ENCODE results near the gene DSG4.

The DSG4 gene

GRCh38 chr18:31410716-31411483 is 34.3 kb downstream of the DSG4 start:
- no peak for DNase-seq

DNA sequence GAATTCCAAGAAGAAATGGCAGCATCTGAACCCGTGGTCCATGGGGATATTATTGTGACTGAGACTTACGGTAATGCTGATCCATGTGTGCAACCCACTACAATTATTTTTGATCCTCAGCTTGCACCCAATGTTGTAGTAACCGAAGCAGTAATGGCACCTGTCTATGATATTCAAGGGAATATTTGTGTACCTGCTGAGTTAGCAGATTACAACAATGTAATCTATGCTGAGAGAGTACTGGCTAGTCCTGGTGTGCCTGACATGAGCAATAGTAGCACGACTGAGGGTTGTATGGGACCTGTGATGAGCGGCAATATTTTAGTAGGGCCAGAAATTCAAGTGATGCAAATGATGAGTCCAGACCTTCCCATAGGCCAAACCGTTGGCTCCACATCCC is 36.6 kb downstream of the DSG4 start:
- DNase-seq = no peak

DNA sequence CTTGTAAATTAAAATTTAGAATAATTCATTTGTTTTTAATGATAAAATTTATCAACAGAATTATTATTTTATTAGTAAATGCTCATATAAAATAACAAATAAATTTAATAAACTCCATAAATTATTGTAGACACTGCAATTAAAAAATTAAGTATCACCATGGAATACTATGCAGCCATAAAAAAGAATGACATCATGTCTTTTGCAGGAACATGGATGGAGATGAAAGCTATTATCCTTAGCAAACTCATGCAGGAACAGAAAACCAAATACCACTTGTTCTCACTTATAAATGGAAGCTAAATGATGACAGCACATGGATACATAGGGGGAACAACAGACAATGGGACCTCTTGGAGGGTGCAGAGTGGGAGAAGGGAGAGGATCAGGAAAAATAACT is 41.3 kb downstream of the DSG4 start:
- no peak for DNase-seq

DNA sequence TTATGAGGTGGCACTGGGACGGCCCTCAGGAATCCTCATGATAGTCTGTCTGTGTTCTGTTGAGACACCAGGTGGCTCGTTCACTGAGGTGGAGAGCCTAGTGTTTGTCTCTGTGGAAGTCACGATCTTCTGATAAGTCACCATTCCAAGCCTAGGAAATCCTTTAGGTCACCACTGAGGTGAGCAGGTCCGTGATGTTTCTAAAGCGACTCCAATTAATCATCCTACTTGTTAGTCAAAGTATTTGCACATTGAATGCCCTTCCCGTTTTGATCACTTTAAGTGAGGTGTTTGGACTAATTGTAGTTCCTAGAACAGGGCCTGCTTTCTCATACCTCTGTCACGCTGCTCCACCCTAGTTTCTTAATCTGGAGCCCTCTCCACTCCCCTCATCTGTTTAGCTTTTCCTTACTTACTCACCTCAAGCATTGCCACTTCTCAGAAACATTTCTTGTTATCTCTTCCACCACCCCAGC is 42.9 kb downstream of the DSG4 start:
- peak; percentile 5 for DNase-seq

DNA sequence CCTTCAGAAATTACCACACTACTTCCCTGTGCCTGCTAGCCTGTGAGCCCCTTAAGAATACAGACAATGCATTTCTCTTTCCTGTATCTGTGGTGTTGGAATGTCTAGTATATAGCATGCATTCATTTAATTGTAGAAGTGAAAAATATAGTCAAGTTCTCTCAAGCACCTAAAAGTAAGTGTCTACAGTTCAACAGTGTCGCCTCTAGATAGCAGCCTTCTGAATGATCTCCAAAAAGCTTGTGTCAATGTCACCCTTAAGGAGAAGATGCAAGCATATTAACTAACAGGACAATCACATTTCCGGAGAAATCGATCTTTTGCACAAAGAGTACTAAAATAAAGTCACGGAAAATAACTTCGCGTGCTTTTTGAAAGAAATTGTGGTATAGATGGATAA is 43.5 kb downstream of the DSG4 start:
- no peak for DNase-seq

DNA sequence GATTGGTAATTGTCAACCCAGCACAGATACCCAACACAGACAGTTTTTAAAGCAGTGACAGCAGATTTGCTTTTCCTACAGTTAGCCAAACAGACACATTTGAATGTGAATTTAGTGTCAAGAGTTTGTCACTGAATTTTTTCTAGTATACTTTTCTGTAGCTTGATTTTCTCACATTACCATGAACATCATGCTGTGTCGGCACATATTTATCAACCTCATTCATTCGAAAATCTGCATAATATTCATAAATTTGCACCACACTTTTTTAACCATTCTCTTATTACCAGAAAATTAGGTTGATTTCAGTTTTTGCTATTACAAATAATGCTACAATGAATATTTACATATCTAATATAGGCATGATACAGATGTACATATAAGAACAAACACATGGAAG is 43.9 kb downstream of the DSG4 start:
- DNase-seq = no peak

DNA sequence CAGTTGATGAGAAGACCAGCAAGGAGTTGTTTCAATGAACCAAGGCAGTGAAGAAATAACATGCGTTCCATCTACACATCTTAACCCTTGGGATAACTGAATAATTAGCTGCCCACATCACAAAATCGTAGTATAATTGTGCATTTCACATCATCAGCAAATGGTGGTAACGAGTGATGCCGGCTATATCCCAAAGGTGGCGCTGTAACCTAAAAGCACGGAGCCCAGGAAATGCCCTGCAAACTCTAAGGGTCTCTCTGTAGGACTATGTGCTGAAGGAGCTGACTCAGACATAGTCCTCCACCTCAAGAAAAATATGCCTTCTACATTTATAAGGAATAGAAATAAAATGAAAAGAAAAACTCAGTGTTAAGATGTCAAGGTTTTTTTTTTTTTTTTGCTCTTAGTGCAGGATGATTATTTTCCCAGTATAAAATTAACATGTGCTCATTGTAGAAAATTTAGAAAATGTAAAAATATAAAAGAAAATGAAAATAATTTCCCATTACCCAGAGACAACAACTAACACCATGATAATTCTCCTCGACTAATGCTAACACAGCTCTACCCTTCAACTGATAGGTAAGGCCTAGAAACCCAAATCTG is 47.9 kb downstream of the DSG4 start:
- DNase-seq = peak; percentile 67

- DNase-seq = no peak
Measured at GRCh38 chr18:31426021-31426420, 49.4 kb downstream of the DSG4 start.

GRCh38 chr18:31426871-31427406 is 50.4 kb downstream of the DSG4 start:
- no peak for DNase-seq

GRCh38 chr18:31428211-31428610 is 51.6 kb downstream of the DSG4 start:
- DNase-seq = no peak

GRCh38 chr18:31429623-31430022 is 53.0 kb downstream of the DSG4 start:
- peak; percentile 6 for DNase-seq

GRCh38 chr18:31430072-31430471 is 53.5 kb downstream of the DSG4 start:
- no peak for DNase-seq

DNA sequence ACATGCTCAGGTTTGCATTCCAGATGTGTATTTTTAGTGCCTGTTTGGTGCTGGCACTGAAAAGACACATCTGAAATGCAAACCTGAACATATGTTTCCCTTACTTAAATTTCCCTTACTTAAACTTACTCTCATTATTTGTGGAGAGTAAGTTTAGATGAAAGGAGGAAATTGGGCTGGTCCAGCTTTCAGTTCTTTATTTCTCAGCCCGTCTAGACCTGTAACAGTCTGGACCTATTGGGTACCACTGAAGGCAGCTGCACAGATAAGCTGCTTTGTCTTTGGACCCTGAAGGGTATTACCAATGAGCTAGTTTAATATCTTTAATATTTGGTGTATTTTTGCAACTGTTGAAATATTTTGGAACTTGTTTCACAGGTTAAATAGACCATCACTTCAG is 54.0 kb downstream of the DSG4 start:
- DNase-seq = no peak

GRCh38 chr18:31432316-31432715 is 55.7 kb downstream of the DSG4 start:
- no peak for DNase-seq

DNA sequence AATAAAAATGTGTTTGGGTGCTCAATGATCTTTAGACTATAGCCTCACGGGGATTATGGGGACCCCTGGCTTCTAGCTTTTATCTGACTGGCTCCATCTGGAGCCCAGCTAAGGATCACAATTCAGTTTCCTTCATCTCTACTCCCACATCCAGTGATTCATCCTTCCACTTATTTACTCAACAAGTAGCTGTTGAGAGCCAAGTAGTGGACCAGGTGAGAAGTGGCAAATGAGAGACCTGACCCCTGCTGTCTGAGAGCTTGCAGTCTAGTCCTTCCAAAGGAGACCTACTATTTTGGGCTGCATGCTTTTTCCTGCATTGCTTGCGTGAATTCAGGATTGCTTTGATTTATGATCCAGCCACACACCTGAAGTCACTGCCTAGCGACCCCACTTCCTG is 60.2 kb downstream of the DSG4 start:
- peak; percentile 13 for DNase-seq

GRCh38 chr18:31438402-31438801 is 61.8 kb downstream of the DSG4 start:
- no peak for DNase-seq

DNA sequence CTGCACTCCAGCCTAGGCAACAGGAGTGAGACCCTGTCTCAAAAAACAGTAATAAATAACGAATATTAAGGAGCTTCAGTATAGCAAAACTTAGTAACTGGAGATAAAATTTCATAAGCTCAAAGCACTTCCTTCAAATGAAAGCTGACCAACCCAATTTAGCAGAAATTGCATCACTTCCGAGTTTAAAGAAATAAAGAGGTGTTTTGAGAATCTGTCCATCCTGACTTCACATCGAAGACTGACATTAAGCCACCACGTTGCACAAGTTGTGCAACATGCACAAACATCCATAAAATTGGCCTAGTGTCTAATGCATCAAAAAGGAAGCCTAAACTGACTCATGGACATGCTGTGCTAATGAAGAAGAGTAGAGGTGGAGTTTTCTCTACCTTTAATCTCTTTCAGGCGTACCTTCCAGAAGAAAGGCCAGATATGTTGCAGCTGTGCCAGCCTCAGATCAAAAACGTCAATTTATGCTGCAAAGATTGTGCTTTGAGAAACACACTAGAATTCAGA is 63.3 kb downstream of the DSG4 start:
- no peak for DNase-seq

- no peak for DNase-seq
Measured at GRCh38 chr18:31440787-31441186, 64.2 kb downstream of the DSG4 start.

- DNase-seq = no peak
Measured at GRCh38 chr18:31441493-31441892, 64.9 kb downstream of the DSG4 start.

- no peak for DNase-seq
Measured at GRCh38 chr18:31444142-31444541, 67.6 kb downstream of the DSG4 start.

GRCh38 chr18:31445908-31446307 is 69.3 kb downstream of the DSG4 start:
- no peak for DNase-seq

DNA sequence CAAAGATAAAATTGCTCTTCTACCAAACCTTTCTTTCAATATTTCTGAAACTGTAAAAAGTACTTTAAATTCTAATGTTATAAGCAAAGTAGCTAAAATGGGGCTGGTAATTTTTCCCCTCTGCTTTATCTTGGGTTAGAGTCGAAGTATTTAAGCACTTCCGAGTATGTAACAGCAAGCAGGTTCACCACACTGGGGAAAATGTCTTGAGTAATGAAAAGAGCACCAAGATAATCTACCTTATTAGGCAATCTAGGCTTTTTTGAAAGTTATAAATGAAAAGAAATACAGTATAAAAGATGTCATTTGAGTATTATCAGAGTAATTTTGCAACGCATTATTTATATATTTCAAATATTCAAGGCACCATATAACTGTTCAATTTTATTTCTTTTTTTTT is 70.3 kb downstream of the DSG4 start:
- DNase-seq = no peak

DNA sequence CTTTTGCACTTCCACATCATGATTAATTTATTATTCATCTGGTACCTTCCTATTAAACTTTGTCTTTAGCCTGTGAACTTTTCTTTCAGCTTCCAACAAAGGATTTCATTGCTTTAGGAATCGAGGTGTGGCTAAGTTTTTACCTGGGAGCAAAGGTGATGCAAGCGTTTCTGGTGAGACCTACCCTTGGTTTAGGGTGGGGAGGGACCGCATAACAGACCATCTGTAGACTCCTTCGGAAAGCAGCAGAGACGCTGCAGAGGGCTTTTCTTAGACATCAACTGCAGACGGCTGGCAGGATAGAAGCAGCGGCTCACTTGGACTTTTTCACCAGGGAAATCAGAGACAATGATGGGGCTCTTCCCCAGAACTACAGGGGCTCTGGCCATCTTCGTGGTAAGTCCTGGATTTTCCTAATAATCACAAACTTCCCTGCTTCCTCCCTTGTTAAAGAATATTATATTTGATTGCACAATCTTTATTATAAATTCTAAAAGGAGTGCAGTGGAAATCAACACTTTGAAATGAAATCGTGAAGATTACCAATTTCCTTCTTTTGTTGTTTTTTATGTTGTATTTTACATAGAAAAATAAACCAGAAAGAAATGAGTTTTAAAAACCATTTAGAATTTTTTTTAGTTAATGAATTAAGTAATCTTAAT is 71.1 kb downstream of the DSG4 start, which contains the start of gene DSG3:
Gene DSG3, plus strand, starts transcription at position 212 of the 662 bp plus-strand sequence. Its CDS starts 137 bp downstream, at position 349.
- peak; percentile 20 for DNase-seq

All from NCI-H82 (cell line).